Thyroid gland (tissue), 4 donors: ENCODE results near the gene SLC6A19. TPM values are rescaled to one million over a fixed set of nuclear protein-coding genes. Genes with fewer than 3 reads are reported as not detected.

Experiments used
- DNase-seq, 2 donors: peaks; one replicate each; pipeline ENCODE4 v3.0.0-alpha.2; 2019
- H3K27ac ChIP-seq, 3 donors: fragments of 200-600 bp; sonication (generic); 1 replicate in 2 of 3; 2 replicates in 1 of 3; pipeline ENCODE4 v1.5.1; 2016 to 2019; ENCODE audit warnings: mild to moderate bottlenecking in 1 of 3, moderate library complexity in 1 of 3
- H3K27me3 ChIP-seq: fragments of 200-600 bp; sonication (generic); one replicate; pipeline ENCODE4 v1.5.1; 2019
- H3K36me3 ChIP-seq, 2 donors: fragments of 200-600 bp; sonication (generic); one replicate each; pipeline ENCODE4 v1.5.1; 2016 to 2019
- H3K4me1 ChIP-seq, 2 donors: fragments of 200-600 bp; sonication (generic); one replicate each; pipeline ENCODE4 v1.5.1; 2017 to 2019
- H3K4me3 ChIP-seq, 3 donors: fragments of 200-600 bp; sonication (generic); replicated peaks in 1 of 3; 1 replicate in 2 of 3; 2 replicates in 1 of 3; pipeline ENCODE4 v1.5.1; 2016; ENCODE audit warnings: mild to moderate bottlenecking in 1 of 3
- H3K9me3 ChIP-seq: fragments of 200-600 bp; sonication (generic); one replicate; pipeline ENCODE4 v1.5.1; 2017
- CTCF ChIP-seq, 6 experiments: fragments of 200-600 bp in 3 of 6; fragments of 450-650 bp in 3 of 6; sonication (generic) in 3 of 6; IDR thresholded peaks; one replicate each; pipeline ENCODE4 v1.5.1; 2016 to 2019; ENCODE audit warnings: antibody characterized with exemption in 6 of 6, mild to moderate bottlenecking in 2 of 6, inconsistent platforms in 1 of 6, moderate library complexity in 1 of 6
- POLR2A ChIP-seq, 2 donors: fragments of 450-650 bp; IDR thresholded peaks; one replicate each; pipeline ENCODE4 v1.6.1; 2017; ENCODE audit warnings: antibody characterized with exemption in 2 of 2, mild to moderate bottlenecking in 2 of 2, moderate library complexity in 1 of 2
- WGBS, 2 donors: methylation state at CpG; one replicate each; pipeline ENCODE4 v1.1.5; 2017; 5-methylcytosine and 5-hydroxymethylcytosine counted together
- intact Hi-C: fragments of 100-400 bp; cut with DNase I; formaldehyde crosslinking; loops from one replicate; pipeline ENCODE4 v1.15.1; 2023
- total RNA-seq, 4 donors: library from RNA; depleted of rRNA; stranded (reverse); fragments of >200 nt; gene quantifications; one replicate each; pipeline ENCODE4 v1.2.3, GENCODE V29; 2016

SLC6A19 gene
- total RNA-seq, 4 donors from 2014 or later = not detected

DNA sequence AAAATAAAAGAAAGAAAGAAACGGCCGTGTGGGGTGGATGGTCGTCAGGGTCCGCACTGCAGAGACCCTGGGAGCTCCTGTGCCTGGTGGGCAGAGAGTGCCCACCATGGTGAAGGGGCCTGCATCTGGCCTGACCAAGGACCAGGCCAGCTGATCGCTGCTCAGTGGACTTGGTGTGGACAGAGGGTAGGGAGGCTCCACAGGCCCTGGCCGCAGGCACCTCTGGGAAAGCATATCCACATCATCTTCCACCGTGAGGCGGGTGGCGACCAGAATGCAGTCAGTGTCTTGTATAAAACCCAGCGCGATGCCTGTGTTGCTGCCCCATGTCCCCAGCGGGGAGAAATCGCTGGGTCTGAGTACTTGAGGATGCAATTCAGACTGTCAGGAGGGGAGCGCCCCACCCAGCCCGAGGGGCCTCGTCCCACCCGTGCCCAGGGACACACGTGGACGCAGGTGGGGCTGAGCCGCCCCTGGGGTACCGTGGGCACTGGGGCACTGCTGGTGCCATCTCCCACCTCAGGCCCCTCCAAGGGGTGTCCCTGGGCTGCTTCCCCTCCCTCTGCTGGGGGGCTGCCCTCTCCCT lies 27.8 kb upstream of the SLC6A19 start:
- 80 to 86% methylated on average over 16 to 17 of the region's 21 CpGs for WGBS, 2 donors
- Histone ChIP-seq H3K36me3 (no peaks in the 10 kb centered on the region), H3K4me1 (peaks cover 4 to 15% of the 10 kb centered on the region in 2 donors), H3K27ac (no peak overlapping the region), H3K4me3 (no peak overlapping the region), H3K9me3 (no peaks in the 10 kb centered on the region), H3K27me3 (no peaks in the 10 kb centered on the region)
- TF ChIP-seq POLR2A (IDR thresholded peaks at IDR 0.05) (no peak), CTCF (IDR thresholded peaks at IDR 0.05) (no peak)
- intact Hi-C loops = loop anchor here (5.0 to 10.0 kb wide), 2 partner anchors 169 to 251 kb away; partner anchors contain the start of gene NKD2
- DNase-seq = no peak

DNA sequence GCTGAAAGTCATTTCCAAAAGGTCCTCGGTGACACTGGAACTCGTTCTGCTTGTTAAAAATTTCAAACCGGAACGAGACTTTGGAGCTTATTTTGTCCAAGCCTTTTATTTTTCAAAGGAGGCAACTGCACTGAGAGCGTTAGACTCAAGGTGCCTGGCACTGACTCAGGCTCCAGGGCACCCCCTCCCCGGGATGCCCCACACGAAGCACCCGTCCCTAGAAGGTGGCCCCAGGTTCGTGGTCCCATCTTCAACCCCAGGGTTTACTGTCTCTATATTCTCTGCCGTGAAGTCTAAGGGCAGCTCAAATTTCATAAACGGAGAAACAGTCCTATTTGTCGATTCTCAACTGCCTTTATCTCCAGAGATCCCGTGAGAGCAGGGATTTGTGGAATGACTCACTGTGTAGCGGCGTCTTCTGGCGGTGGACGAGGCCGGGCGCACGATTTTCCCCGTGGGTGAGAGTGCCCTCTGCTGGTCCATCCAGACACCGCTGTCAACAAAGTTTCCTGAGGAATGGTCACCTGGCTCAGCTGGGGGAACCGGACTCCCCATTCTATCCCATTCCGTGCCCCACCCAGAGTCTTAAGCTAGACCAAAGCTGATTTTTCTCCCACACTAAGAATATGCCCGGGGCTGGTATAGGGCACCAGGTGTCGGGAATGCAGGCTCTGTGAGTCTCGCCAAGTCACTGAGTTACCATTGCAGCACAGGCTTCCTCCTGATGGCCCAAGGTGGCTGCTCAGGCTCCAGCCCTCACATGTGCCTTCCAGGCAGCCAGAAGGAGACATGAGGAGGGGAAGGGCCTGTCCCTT lies 27.1 kb upstream of the SLC6A19 start:
- no peak overlapping the region for H3K4me3 ChIP-seq
- no peaks in the 10 kb centered on the region for H3K27me3 ChIP-seq
- intact Hi-C loops = loop anchor here (5.0 to 10.0 kb wide), 2 partner anchors 170 to 252 kb away; partner anchors contain the start of gene NKD2
- peak; percentile 63 to 74 for DNase-seq
- H3K4me1 ChIP-seq = peaks cover under 1 to 8% of the 10 kb centered on the region in 2 donors
- peak; percentile 47 to 82 (median 76) for TF ChIP-seq CTCF (IDR thresholded peaks at IDR 0.05)
- no peak for TF ChIP-seq POLR2A (IDR thresholded peaks at IDR 0.05)
- no peaks in the 10 kb centered on the region for H3K9me3 ChIP-seq
- no peaks in the 10 kb centered on the region for H3K36me3 ChIP-seq
- 33 to 38% methylated on average over 25 to 27 of the region's 27 CpGs for WGBS, 2 donors
- no peak overlapping the region for H3K27ac ChIP-seq

DNA sequence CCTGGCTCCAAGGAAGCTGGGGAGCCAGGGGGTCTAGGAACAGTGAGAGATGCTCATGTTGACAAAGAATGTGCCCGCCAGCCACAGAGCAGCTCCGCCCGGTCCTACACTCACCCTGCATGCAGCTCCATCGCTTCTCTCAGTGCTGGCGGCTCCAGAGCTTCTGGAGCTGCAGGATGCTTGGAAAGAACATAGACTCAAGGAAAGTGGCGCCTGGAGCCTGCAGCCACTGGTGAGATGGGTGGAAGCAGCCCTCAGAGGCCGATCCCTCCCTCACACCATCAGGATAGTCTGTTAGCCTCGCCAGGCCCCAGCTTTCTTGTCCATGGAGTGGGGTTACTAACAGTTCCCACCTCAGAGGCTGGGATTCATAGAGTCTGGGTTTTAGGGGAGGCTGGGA lies 26.4 kb upstream of the SLC6A19 start:
- H3K4me3 ChIP-seq = no peak overlapping the region
- H3K27me3 ChIP-seq = no peaks in the 10 kb centered on the region
- no peak for DNase-seq
- TF ChIP-seq CTCF (IDR thresholded peaks at IDR 0.05) = no peak
- no peak for TF ChIP-seq POLR2A (IDR thresholded peaks at IDR 0.05)
- peaks cover 0 to 6% of the 10 kb centered on the region in 2 donors for H3K4me1 ChIP-seq
- H3K27ac ChIP-seq = no peak overlapping the region
- H3K36me3 ChIP-seq = no peaks in the 10 kb centered on the region
- intact Hi-C loops = loop anchor here (10.0 kb wide), 1 partner anchor 170 kb away; the partner anchor contains the start of gene NKD2
- 86 to 91% methylated on average over 8 of the region's 8 CpGs for WGBS, 2 donors
- no peaks in the 10 kb centered on the region for H3K9me3 ChIP-seq

DNA sequence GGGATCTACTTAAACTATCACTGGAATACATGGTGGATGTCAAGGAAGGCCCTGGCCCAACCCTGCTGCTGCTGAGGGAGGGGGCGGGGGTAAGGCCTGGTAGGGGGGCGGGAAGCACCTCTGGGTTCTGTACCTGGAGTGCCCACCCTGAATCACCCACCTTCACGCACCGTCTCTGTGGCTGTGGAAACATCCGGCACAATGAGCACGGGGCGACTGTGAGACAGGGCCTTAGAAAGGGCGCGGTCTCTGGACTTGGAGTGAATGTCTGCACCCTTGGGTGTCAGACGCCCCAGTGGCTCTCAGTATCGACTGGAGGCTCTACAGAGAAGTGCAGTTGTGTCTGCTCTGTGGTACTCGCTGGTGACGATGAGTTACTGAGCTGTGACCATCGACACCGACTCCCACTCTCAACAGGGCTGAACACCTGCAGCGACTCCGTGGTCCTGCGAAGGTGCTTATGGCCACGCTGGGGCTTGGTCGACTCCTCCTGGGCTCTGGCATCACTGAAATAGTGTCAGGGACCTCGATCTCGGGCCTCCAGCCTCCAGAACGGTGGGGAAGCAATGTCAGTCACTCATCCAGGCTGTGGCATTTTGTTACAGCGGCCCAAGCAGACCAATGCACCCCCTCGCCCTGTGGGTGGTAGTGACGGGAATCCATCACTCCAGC lies 25.5 kb upstream of the SLC6A19 start:
- no peak overlapping the region for H3K27ac ChIP-seq
- DNase-seq = peak in 1 of 2 donors; percentile 1
- WGBS, 2 donors = 81 to 82% methylated on average over 14 to 22 of the region's 26 CpGs
- no peaks in the 10 kb centered on the region for H3K27me3 ChIP-seq
- no peaks in the 10 kb centered on the region for H3K36me3 ChIP-seq
- H3K9me3 ChIP-seq = no peaks in the 10 kb centered on the region
- intact Hi-C loops = loop anchor here (10.0 kb wide), 1 partner anchor 171 kb away; the partner anchor contains the start of gene NKD2
- H3K4me1 ChIP-seq = peaks cover 0 to 6% of the 10 kb centered on the region in 2 donors
- TF ChIP-seq CTCF (IDR thresholded peaks at IDR 0.05) (no peak), POLR2A (IDR thresholded peaks at IDR 0.05) (no peak)
- H3K4me3 ChIP-seq = no peak overlapping the region
